ENCODE measurements around the gene ZDHHC7. TPM values are rescaled to one million over a fixed set of nuclear protein-coding genes. Genes with fewer than 3 reads are reported as not detected.
"Not testable (repeated sequence)": the region's sequence is repeated elsewhere in the genome, so short reads cannot be mapped to it uniquely, and the experiment has no call there.

Gene ZDHHC7
- total and polyA plus RNA-seq, 2 experiments from 2014 or later = 39.9 to 95.2 TPM

GRCh38 chr16:85056211-85056748, 44.9 kb upstream of the ZDHHC7 start:
- in situ Hi-C loops (cut with MboI) = no loop called here
- TF ChIP-seq EZH2phosphoT487 (IDR thresholded peaks at IDR 0.05; ENCODE audit: insufficient read depth, low read depth) = no peak
- no peak for TF ChIP-seq EZH2 (IDR thresholded peaks at IDR 0.05; ENCODE audit: insufficient read depth, poor library complexity, severe bottlenecking)
- Histone ChIP-seq H3K9me3 (ENCODE audit: low read depth) (no peaks in the 10 kb centered on the region), H3K27ac (no peak overlapping the region), H3K9ac (no peak overlapping the region), H3K4me1 (ENCODE audit: insufficient read depth) (peaks cover 14% of the 10 kb centered on the region), H3K79me2 (ENCODE audit: insufficient read depth) (0 out of 2 replicates have a peak, but pooled peaks cover 3% of the 10 kb centered on the region), H3K4me2 (ENCODE audit: unreplicated experiment) (peak overlapping the region; percentile 87), H3F3A (ENCODE audit: insufficient read depth) (peaks cover 17% of the 10 kb centered on the region), H3K4me3 (no peak overlapping the region), H4K20me1 (ENCODE audit: insufficient read depth) (no peaks in the 10 kb centered on the region), H2AFZ (no peak overlapping the region), H3K36me3 (ENCODE audit: low read depth) (no peaks in the 10 kb centered on the region), H3K27me3 (replicated peaks; ENCODE audit: insufficient read depth) (no peaks in the 10 kb centered on the region), H3K9me2 (ENCODE audit: insufficient read depth) (no peaks in the 10 kb centered on the region)
- WGBS, 2 experiments (ENCODE audit: low coverage in 1 of 2, low lambda C conversion rate in 2 of 2, missing lambda C conversion rate in 2 of 2) = 77% methylated on average over 16 of the region's 16 CpGs
- peak; percentile 46 for DNase-seq

GRCh38 chr16:85055493-85056210, 44.3 kb upstream of the ZDHHC7 start:
- Histone ChIP-seq H3K27ac (peak overlapping the region; percentile 44), H3K36me3 (ENCODE audit: low read depth) (no peaks in the 10 kb centered on the region), H3K4me3 (peak overlapping the region; percentile 65), H3K79me2 (ENCODE audit: insufficient read depth) (0 out of 2 replicates have a peak, but pooled peaks cover 3% of the 10 kb centered on the region), H2AFZ (peak overlapping the region; percentile 54), H3K4me1 (ENCODE audit: insufficient read depth) (peaks cover 20% of the 10 kb centered on the region), H4K20me1 (ENCODE audit: insufficient read depth) (no peaks in the 10 kb centered on the region), H3K9me2 (ENCODE audit: insufficient read depth) (no peaks in the 10 kb centered on the region), H3K9ac (peak overlapping the region; percentile 40), H3K4me2 (ENCODE audit: unreplicated experiment) (peak overlapping the region; percentile 87), H3K27me3 (replicated peaks; ENCODE audit: insufficient read depth) (no peaks in the 10 kb centered on the region), H3F3A (ENCODE audit: insufficient read depth) (peaks cover 22% of the 10 kb centered on the region), H3K9me3 (ENCODE audit: low read depth) (no peaks in the 10 kb centered on the region)
- 27 to 30% methylated on average over 14 of the region's 14 CpGs for WGBS, 2 experiments (ENCODE audit: low coverage in 1 of 2, low lambda C conversion rate in 2 of 2, missing lambda C conversion rate in 2 of 2)
- in situ Hi-C loops (cut with MboI) = no loop called here
- TF ChIP-seq EZH2 (IDR thresholded peaks at IDR 0.05; ENCODE audit: insufficient read depth, poor library complexity, severe bottlenecking) (no peak), EZH2phosphoT487 (IDR thresholded peaks at IDR 0.05; ENCODE audit: insufficient read depth, low read depth) (no peak)
- peak; percentile 73 for DNase-seq

- H3K4me1 ChIP-seq (ENCODE audit: insufficient read depth) = peaks cover 20% of the 10 kb centered on the region
- no peaks in the 10 kb centered on the region for H3K9me2 ChIP-seq (ENCODE audit: insufficient read depth)
- peak overlapping the region; percentile 44 for H3K27ac ChIP-seq
- 0 out of 2 replicates have a peak, but pooled peaks cover 3% of the 10 kb centered on the region for H3K79me2 ChIP-seq (ENCODE audit: insufficient read depth)
- H3K27me3 ChIP-seq (replicated peaks; ENCODE audit: insufficient read depth) = no peaks in the 10 kb centered on the region
- H3K9ac ChIP-seq = peak overlapping the region; percentile 40
- H4K20me1 ChIP-seq (ENCODE audit: insufficient read depth) = no peaks in the 10 kb centered on the region
- H2AFZ ChIP-seq = peak overlapping the region; percentile 54
- no peaks in the 10 kb centered on the region for H3K36me3 ChIP-seq (ENCODE audit: low read depth)
- H3K4me2 ChIP-seq (ENCODE audit: unreplicated experiment) = peak overlapping the region; percentile 87
- TF ChIP-seq EZH2 (IDR thresholded peaks at IDR 0.05; ENCODE audit: insufficient read depth, poor library complexity, severe bottlenecking) (no peak), EZH2phosphoT487 (IDR thresholded peaks at IDR 0.05; ENCODE audit: insufficient read depth, low read depth) (no peak)
- 45 to 50% methylated on average over 6 of the region's 6 CpGs for WGBS, 2 experiments (ENCODE audit: low coverage in 1 of 2, low lambda C conversion rate in 2 of 2, missing lambda C conversion rate in 2 of 2)
- H3F3A ChIP-seq (ENCODE audit: insufficient read depth) = peaks cover 22% of the 10 kb centered on the region
- no peaks in the 10 kb centered on the region for H3K9me3 ChIP-seq (ENCODE audit: low read depth)
- in situ Hi-C loops (cut with MboI) = no loop called here
- DNase-seq = no peak
- peak overlapping the region; percentile 65 for H3K4me3 ChIP-seq
Measured at GRCh38 chr16:85054948-85055492, 43.7 kb upstream of the ZDHHC7 start.

GRCh38 chr16:85054321-85054720, 43.0 kb upstream of the ZDHHC7 start:
- H3K9me3 ChIP-seq (ENCODE audit: low read depth); H3K27ac ChIP-seq; H3K36me3 ChIP-seq (ENCODE audit: low read depth); H3K4me3 ChIP-seq; in situ Hi-C loops (cut with MboI); H3K79me2 ChIP-seq (ENCODE audit: insufficient read depth); H3K4me2 ChIP-seq (ENCODE audit: unreplicated experiment); H3K9ac ChIP-seq; H3K9me2 ChIP-seq (ENCODE audit: insufficient read depth); H4K20me1 ChIP-seq (ENCODE audit: insufficient read depth); H3K27me3 ChIP-seq (replicated peaks; ENCODE audit: insufficient read depth); DNase-seq; H2AFZ ChIP-seq: not testable (repeated sequence)
- peaks cover 20% of the 10 kb centered on the region for H3K4me1 ChIP-seq (ENCODE audit: insufficient read depth)
- WGBS, 2 experiments (ENCODE audit: low coverage in 1 of 2, low lambda C conversion rate in 2 of 2, missing lambda C conversion rate in 2 of 2) = 70 to 81% methylated on average over 3 of the region's 3 CpGs
- peaks cover 22% of the 10 kb centered on the region for H3F3A ChIP-seq (ENCODE audit: insufficient read depth)
